ENCODE measurements around the gene ZBTB12. TPM values are rescaled to one million over a fixed set of nuclear protein-coding genes. Genes with fewer than 3 reads are reported as not detected.
A peak's percentile ranks its signal among the peaks of the same experiment; 100 is the strongest.
"Not testable (repeated sequence)": the region's sequence is repeated elsewhere in the genome, so short reads cannot be mapped to it uniquely, and the experiment has no call there.

The ZBTB12 gene
- total and polyA plus RNA-seq, 7 donors, result 0.83 to 4.3 (median 1.2) TPM

GRCh38 chr6:31865205-31866118 is 36.4 kb downstream of the ZBTB12 start:
- no peaks in the 10 kb centered on the region for H3K27me3 ChIP-seq
- no peak for TF ChIP-seq POLR2A (IDR thresholded peaks at IDR 0.05)
- TF ChIP-seq EP300 (IDR thresholded peaks at IDR 0.05), result no peak
- no peak for TF ChIP-seq CTCF (IDR thresholded peaks at IDR 0.05)
- no peak for TF ChIP-seq POLR2AphosphoS5 (IDR thresholded peaks at IDR 0.05)
- H3K36me3 ChIP-seq, result peaks cover 0 to 5% (median 2%) of the 10 kb centered on the region in 4 donors
- H3K4me1 ChIP-seq, result peaks cover 0 to 25% (median 15%) of the 10 kb centered on the region in 4 donors
- no peak for DNase-seq
- H3K27ac ChIP-seq, result no peak overlapping the region
- H3K4me3 ChIP-seq, result no peak overlapping the region
- WGBS, 2 donors, result 83 to 86% methylated on average over 21 of the region's 21 CpGs
- H3K9me3 ChIP-seq, result no peaks in the 10 kb centered on the region
- intact Hi-C loops (cut with DNase I), result no loop called here

GRCh38 chr6:31864818-31865204 is 37.1 kb downstream of the ZBTB12 start:
- peaks cover 0 to 11% (median 8%) of the 10 kb centered on the region in 4 donors for H3K36me3 ChIP-seq
- no peak overlapping the region for H3K4me3 ChIP-seq
- peaks cover 0 to 25% (median 15%) of the 10 kb centered on the region in 4 donors for H3K4me1 ChIP-seq
- no peak for DNase-seq
- H3K9me3 ChIP-seq, result no peaks in the 10 kb centered on the region
- intact Hi-C loops (cut with DNase I), result loop anchor here (1.0 kb wide), 1 partner anchor 184 kb away; the partner anchor contains the start of gene LY6G5C
- H3K27ac ChIP-seq, result no peak overlapping the region
- WGBS, 2 donors, result 89 to 91% methylated on average over 8 of the region's 8 CpGs
- H3K27me3 ChIP-seq, result no peaks in the 10 kb centered on the region
- TF ChIP-seq CTCF (IDR thresholded peaks at IDR 0.05), result no peak
- TF ChIP-seq POLR2AphosphoS5 (IDR thresholded peaks at IDR 0.05), result no peak
- no peak for TF ChIP-seq POLR2A (IDR thresholded peaks at IDR 0.05)
- no peak for TF ChIP-seq EP300 (IDR thresholded peaks at IDR 0.05)

DNA sequence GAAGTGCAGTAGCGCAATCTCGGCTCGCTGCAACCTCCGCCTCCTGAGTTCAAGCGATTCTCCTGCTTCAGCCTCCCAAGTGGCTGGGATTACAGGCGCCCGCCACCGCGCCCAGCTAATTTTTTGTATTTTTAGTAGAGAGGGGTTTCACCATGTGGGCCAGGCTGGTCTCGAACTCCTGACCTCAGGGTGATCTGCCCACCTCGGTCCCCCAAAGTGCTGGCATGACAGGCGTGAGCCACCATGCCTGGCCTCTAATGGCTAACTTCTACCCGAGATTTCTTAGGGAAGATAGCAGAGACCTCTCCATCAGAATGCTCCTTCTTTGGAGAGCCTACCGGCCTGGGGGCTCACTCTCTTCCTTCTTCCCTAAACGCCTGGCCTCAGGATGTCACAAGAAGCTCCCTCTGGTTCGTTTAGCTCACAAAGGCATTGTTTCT is 37.7 kb downstream of the ZBTB12 start:
- WGBS, 2 donors, result 36 to 75% methylated on average over 16 of the region's 16 CpGs
- Histone ChIP-seq H3K27ac (peak overlapping the region; percentile 84 to 89 (median 88)), H3K36me3 (peaks cover 6 to 18% (median 15%) of the 10 kb centered on the region in 4 donors), H3K4me3 (peak overlapping the region; percentile 26 to 74 (median 48)), H3K4me1 (peaks cover 0 to 25% (median 15%) of the 10 kb centered on the region in 4 donors)
- not testable (repeated sequence) for DNase-seq, H3K27me3 ChIP-seq, H3K9me3 ChIP-seq
- intact Hi-C loops (cut with DNase I), result loop anchor here (1.0 kb wide), 1 partner anchor 183 kb away; the partner anchor contains the start of gene LY6G5C

DNA sequence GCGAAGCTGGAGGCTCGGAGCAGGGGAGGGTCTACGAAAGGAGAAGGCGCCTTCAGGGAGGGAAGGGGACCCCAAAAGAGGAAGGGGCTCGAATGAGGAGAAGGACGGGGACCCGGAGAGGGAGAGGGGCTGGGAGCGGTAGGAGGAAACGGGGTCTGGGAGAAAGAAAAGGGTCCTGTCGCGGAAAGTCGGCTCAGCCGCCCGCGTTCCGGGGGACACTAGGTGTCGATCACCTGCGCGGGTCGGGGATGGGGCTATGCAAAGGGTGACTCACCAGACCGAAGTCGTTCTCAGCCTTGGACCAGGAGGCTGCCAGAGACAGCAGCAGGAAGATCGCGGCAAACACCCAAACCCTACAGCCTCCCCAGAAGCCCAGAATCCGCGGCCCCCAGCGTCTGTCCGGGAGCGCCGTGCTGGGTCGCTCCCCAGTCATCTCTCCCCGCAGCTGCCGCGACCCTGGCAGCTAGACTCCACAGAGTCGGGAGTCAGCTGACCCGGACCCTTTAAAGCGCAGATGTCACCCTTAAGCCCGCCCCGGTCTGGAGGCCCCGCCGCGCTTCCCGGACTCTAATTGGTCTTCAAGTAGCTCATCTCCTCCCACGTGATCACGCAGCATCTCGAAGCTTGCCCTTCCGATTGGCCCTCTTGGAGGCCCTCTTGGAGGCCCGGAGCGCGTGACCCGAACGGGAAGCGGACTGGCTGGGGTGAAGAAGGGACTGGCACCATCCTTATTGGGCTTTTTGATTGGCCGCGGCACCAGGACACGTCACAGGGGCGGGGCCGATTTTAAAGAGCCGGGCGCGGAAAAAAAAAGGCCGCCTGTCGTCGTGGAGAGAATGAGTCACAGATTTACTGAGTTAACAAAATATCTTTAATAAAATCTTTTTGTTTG is 39.3 kb downstream of the ZBTB12 start, which contains the start of gene NEU1:
NEU1 (minus strand) TSS at position 478 of the 892 bp plus-strand sequence; CDS start at position 433, 45 bp downstream.
- TF ChIP-seq CTCF (IDR thresholded peaks at IDR 0.05), result no peak
- TF ChIP-seq POLR2A (IDR thresholded peaks at IDR 0.05), result peak; percentile 97
- peak; percentile 98 to 99 (median 98) for TF ChIP-seq POLR2AphosphoS5 (IDR thresholded peaks at IDR 0.05)
- TF ChIP-seq EP300 (IDR thresholded peaks at IDR 0.05), result peak in 2 of 4 donors; percentile 7 to 61
- Histone ChIP-seq H3K4me3 (peak within 1 kb of the TSS; percentile 60 to 74 (median 68)), H3K4me1 (peaks cover 0 to 25% (median 15%) of the 10 kb centered on the region in 4 donors), H3K27ac (peak within 1 kb of the TSS; percentile 84 to 89 (median 88)), H3K36me3 (peaks cover 7 to 31% (median 16%) of the 10 kb centered on the region in 4 donors), H3K9me3 (no peaks in the 10 kb centered on the region), H3K27me3 (no peaks in the 10 kb centered on the region)
- intact Hi-C loops (cut with DNase I), result loop anchor here (1.0 to 2.0 kb wide), 2 partner anchors 28 to 40 kb away; partner anchors contain the start of gene ZBTB12
- 1% methylated on average over 64 of the region's 64 CpGs for WGBS, 2 donors
- peak; percentile 100 for DNase-seq
